Neural crest cell (in vitro differentiated cells): Measurements from ENCODE around the gene RAB1A. TPM values are rescaled to one million over a fixed set of nuclear protein-coding genes. Genes with fewer than 3 reads are reported as not detected.
A peak's percentile ranks its signal among the peaks of the same experiment; 100 is the strongest.

Experiments
- DNase-seq: peaks from one replicate; pipeline ENCODE4 v3.0.0; 2021; ENCODE audit warnings: low read depth, mixed read lengths, low spot score
- H3K27ac Mint-ChIP-seq: one replicate; pipeline ENCODE4 v1.8.0; 2021; ENCODE audit warnings: mild to moderate bottlenecking, mixed read lengths; ENCODE audit not compliant: unreplicated experiment
- H3K27me3 Mint-ChIP-seq: 2 replicates; pipeline ENCODE4 v1.8.0; 2021; ENCODE audit warnings: low read depth, mild to moderate bottlenecking, mixed read lengths
- H3K36me3 Mint-ChIP-seq: 2 replicates; pipeline ENCODE4 v1.8.0; 2021; ENCODE audit warnings: low read depth, mild to moderate bottlenecking, mixed read lengths
- H3K4me1 Mint-ChIP-seq: 2 replicates; pipeline ENCODE4 v1.8.0; 2021; ENCODE audit warnings: mixed read lengths
- H3K4me3 Mint-ChIP-seq: one replicate; pipeline ENCODE4 v1.8.0; 2021; ENCODE audit warnings: mild to moderate bottlenecking, mixed read lengths
- H3K9me3 Mint-ChIP-seq: 2 replicates; pipeline ENCODE4 v1.8.0; 2021; ENCODE audit warnings: mixed read lengths
- total RNA-seq: library from RNA; stranded (reverse); gene quantifications from 2 replicates; pipeline ENCODE4 v1.2.1, GENCODE V29; 2021
- TF ChIP-seq, protein P1 (sequence below): fragments of 200-600 bp; sonication (generic); conservative IDR thresholded peaks from 2 replicates; pipeline ENCODE4 v1.5.0; 2021; ENCODE audit warnings: antibody characterized with exemption, mild to moderate bottlenecking

RAB1A gene
- total RNA-seq, 1 donor from 2014 or later, result 110 TPM

DNA sequence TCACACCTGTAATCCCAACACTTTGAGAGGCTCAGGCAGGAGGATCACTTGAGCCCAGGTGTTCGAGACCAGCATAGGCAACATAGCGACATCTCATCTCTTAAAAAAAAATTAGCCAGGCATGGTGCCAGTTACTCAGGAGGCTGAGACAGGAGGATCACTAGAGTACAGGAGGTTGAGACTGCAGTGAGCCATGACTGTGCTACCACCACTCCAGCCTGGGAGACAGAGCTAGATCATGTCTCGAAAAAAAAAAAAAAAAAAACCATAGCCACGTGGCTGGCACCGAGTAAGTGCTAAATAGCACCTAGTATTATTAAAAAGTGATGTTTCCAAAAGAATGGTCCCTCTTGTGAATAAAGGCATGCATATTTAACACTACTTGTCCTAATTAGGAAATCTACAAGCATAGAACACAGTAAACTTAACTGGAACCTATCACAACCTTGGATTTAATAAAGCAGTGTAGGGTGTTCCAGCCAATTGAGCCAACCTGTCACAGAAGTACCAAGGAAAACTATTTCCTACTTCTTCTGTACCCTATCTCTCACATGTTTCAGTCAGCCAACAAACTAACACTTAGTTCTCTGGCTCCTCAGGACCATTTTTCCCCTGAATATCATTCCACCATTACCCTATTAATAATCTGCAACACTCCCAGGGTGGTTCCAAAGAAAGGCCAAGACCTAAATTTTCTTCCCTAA is 8.8 kb downstream of the RAB1A start:
- no peaks in the 10 kb centered on the region for H3K27me3 Mint-ChIP-seq
- no peaks in the 10 kb centered on the region for H3K9me3 Mint-ChIP-seq
- peak overlapping the region; percentile 10 for H3K4me3 Mint-ChIP-seq
- no peaks in the 10 kb centered on the region for H3K36me3 Mint-ChIP-seq
- no peak for DNase-seq
- peak overlapping the region; percentile 28 for H3K27ac Mint-ChIP-seq
- peaks cover 23% of the 10 kb centered on the region for H3K4me1 Mint-ChIP-seq
- TF ChIP-seq, protein P1, sequence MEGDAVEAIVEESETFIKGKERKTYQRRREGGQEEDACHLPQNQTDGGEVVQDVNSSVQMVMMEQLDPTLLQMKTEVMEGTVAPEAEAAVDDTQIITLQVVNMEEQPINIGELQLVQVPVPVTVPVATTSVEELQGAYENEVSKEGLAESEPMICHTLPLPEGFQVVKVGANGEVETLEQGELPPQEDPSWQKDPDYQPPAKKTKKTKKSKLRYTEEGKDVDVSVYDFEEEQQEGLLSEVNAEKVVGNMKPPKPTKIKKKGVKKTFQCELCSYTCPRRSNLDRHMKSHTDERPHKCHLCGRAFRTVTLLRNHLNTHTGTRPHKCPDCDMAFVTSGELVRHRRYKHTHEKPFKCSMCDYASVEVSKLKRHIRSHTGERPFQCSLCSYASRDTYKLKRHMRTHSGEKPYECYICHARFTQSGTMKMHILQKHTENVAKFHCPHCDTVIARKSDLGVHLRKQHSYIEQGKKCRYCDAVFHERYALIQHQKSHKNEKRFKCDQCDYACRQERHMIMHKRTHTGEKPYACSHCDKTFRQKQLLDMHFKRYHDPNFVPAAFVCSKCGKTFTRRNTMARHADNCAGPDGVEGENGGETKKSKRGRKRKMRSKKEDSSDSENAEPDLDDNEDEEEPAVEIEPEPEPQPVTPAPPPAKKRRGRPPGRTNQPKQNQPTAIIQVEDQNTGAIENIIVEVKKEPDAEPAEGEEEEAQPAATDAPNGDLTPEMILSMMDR, result no peak

DNA sequence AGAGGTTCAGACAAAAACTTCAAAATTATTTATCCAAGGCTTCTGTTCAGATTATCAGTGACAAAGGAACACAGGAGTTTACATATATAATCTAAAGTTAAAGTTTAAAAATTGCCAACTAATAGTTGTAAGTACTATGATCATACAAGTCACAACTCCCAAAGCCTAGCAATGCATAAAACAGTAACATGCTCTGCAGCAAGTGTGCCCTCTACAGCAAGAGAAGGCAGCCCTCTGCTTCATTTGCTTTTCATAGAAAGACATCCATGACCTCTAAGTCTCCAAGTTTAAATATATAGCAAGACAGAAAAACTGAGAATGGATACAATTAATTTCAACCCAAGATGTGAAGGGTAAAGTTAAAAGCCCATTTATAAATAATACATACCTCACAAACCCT is 13.3 kb downstream of the RAB1A start:
- Mint-ChIP-seq H3K4me1 (peaks cover 23% of the 10 kb centered on the region), H3K27me3 (no peaks in the 10 kb centered on the region), H3K36me3 (peaks cover 5% of the 10 kb centered on the region), H3K9me3 (no peaks in the 10 kb centered on the region), H3K4me3 (no peak overlapping the region), H3K27ac (no peak overlapping the region)
- no peak for DNase-seq
- TF ChIP-seq, protein P1, result no peak

GRCh38 chr2:65114921-65115320 is 15.0 kb downstream of the RAB1A start:
- peaks cover 5% of the 10 kb centered on the region for H3K36me3 Mint-ChIP-seq

GRCh38 chr2:65113816-65114215 is 16.1 kb downstream of the RAB1A start:
- Mint-ChIP-seq H3K4me1 (peaks cover 19% of the 10 kb centered on the region), H3K9me3 (no peaks in the 10 kb centered on the region), H3K4me3 (no peak overlapping the region), H3K36me3 (peaks cover 5% of the 10 kb centered on the region), H3K27me3 (no peaks in the 10 kb centered on the region), H3K27ac (no peak overlapping the region)
- no peak for DNase-seq
- TF ChIP-seq, protein P1, result no peak

More at GRCh38 chr2:65114921-65115320, 15.0 kb downstream of the RAB1A start:
- Mint-ChIP-seq H3K4me3 (no peak overlapping the region), H3K9me3 (no peaks in the 10 kb centered on the region), H3K4me1 (peaks cover 19% of the 10 kb centered on the region), H3K27me3 (no peaks in the 10 kb centered on the region), H3K27ac (no peak overlapping the region)
- TF ChIP-seq, protein P1, result no peak
- DNase-seq, result no peak

DNA sequence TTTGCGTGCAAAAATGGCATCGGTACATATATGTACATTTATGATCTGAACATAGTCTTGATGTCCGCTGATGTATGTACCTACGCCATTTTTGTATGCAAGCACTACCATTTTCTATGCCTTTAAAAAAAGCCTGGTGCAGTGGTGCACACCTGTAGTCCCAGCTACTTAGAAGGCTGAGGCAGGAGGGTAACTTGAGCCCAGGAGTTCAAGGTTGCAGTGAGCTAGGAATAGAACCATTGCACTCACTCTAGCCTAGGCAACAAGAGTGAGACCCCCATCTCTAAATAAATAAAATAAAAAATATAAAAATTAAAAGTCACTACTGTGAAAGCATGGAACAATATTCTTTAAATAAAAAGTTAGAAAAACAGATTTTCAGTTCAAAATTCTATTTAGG is 16.7 kb downstream of the RAB1A start:
- no peak for DNase-seq
- no peak overlapping the region for H3K27ac Mint-ChIP-seq
- H3K27me3 Mint-ChIP-seq, result no peaks in the 10 kb centered on the region
- H3K4me1 Mint-ChIP-seq, result peaks cover 19% of the 10 kb centered on the region
- no peaks in the 10 kb centered on the region for H3K9me3 Mint-ChIP-seq
- TF ChIP-seq, protein P1, result no peak
- H3K36me3 Mint-ChIP-seq, result peaks cover 5% of the 10 kb centered on the region
- H3K4me3 Mint-ChIP-seq, result no peak overlapping the region
